IMR-90 (cell line): ENCODE measurements around the gene ETV6. TPM values are rescaled to one million over a fixed set of nuclear protein-coding genes. Genes with fewer than 3 reads are reported as not detected.

Source experiments
- ATAC-seq: fragments of 200-7000 bp; cut with Tn5 transposase; 2 replicates; pipeline ENCODE4 v1.9.1; 2020; ENCODE audit warnings: low read depth, mild to moderate bottlenecking, moderate library complexity
- BruUV-seq: library from RNA; stranded (reverse); fragments of 400-500 nt; replicated peaks from 2 replicates; lab custom pipeline; 2021; lab: Mats Ljungman, UMichigan
- CTCF ChIA-PET: fragments of 300-600 bp; formaldehyde crosslinking; extraction: SDS; loops from one replicate; lab custom pipeline; 2021; ENCODE audit warnings: antibody characterized with exemption; lab: Yijun Ruan, JAX
- POLR2A ChIA-PET: fragments of 300-600 bp; sonication (Branson Sonifier 250); formaldehyde crosslinking; loops from one replicate; lab custom pipeline; 2022; ENCODE audit warnings: antibody characterized with exemption; ENCODE audit not compliant: unreplicated experiment; lab: Charles Lee
- DNase-seq: peaks from one replicate; pipeline ENCODE4 v3.0.0; 2013
- H2AFZ ChIP-seq: replicated peaks from 2 replicates; pipeline ENCODE3; 2013; ENCODE audit warnings: low read length, mild to moderate bottlenecking; ENCODE audit not compliant: poor library complexity
- H2AK5ac ChIP-seq: 2 replicates; pipeline ENCODE4 v1.6.1; 2013; ENCODE audit warnings: low read depth, low read length, inconsistent platforms
- H2AK9ac ChIP-seq: replicated peaks from 2 replicates; pipeline ENCODE3; 2013; ENCODE audit warnings: mild to moderate bottlenecking, low read depth, low read length, moderate library complexity; ENCODE audit not compliant: poor library complexity
- H2BK120ac ChIP-seq: 2 replicates; pipeline ENCODE4 v1.6.1; 2013; ENCODE audit warnings: low read depth, low read length, inconsistent platforms
- H2BK15ac ChIP-seq: 3 replicates; pipeline ENCODE4 v1.6.1; 2013; ENCODE audit warnings: low read depth, low read length, inconsistent platforms
- H2BK20ac ChIP-seq: 2 replicates; pipeline ENCODE4 v1.6.1; 2013; ENCODE audit warnings: low read depth, mild to moderate bottlenecking, inconsistent platforms, low read length, moderate library complexity
- H2BK5ac ChIP-seq: 2 replicates; pipeline ENCODE4 v1.6.1; 2013; ENCODE audit warnings: mild to moderate bottlenecking, low read depth, low read length, inconsistent platforms; ENCODE audit not compliant: poor library complexity, severe bottlenecking
- H3K14ac ChIP-seq: replicated peaks from 2 replicates; pipeline ENCODE4 v1.6.1; 2013; ENCODE audit warnings: low read depth, low read length, inconsistent platforms
- H3K18ac ChIP-seq: 2 replicates; pipeline ENCODE4 v1.6.1; 2013; ENCODE audit warnings: low read depth, low read length, control low read depth
- H3K23ac ChIP-seq: 2 replicates; pipeline ENCODE4 v1.6.1; 2013; ENCODE audit warnings: low read depth, low read length, inconsistent platforms
- H3K27ac ChIP-seq: 2 replicates; pipeline ENCODE4 v1.5.1; 2013; ENCODE audit warnings: mild to moderate bottlenecking, control low read depth, low read length; ENCODE audit not compliant: insufficient read depth
- H3K27me3 ChIP-seq: 2 replicates; pipeline ENCODE4 v1.6.1; 2013; ENCODE audit warnings: low read length; ENCODE audit not compliant: control insufficient read depth, insufficient read depth
- H3K36me3 ChIP-seq: 2 replicates; pipeline ENCODE4 v1.6.1; 2013; ENCODE audit warnings: low read length, mixed read lengths; ENCODE audit not compliant: control insufficient read depth, insufficient read depth
- H3K4ac ChIP-seq: 2 replicates; pipeline ENCODE4 v1.6.1; 2013; ENCODE audit warnings: low read depth, low read length, inconsistent platforms
- H3K4me1 ChIP-seq: 2 replicates; pipeline ENCODE4 v1.6.1; 2013; ENCODE audit warnings: low read length, mixed read lengths; ENCODE audit not compliant: control insufficient read depth, insufficient read depth
- H3K4me2 ChIP-seq: 2 replicates; pipeline ENCODE4 v1.6.1; 2013; ENCODE audit warnings: low read depth, mild to moderate bottlenecking, control low read depth, low read length, moderate library complexity
- H3K4me3 ChIP-seq: 2 replicates; pipeline ENCODE4 v1.5.1; 2013; ENCODE audit warnings: low read depth, mild to moderate bottlenecking, control low read depth, low read length, moderate library complexity; ENCODE audit not compliant: insufficient read depth
- H3K56ac ChIP-seq: 2 replicates; pipeline ENCODE4 v1.6.1; 2013; ENCODE audit warnings: low read length, inconsistent platforms; ENCODE audit not compliant: insufficient read depth; ENCODE audit errors: extremely low read depth
- H3K79me1 ChIP-seq, 2 experiments: 2 replicates each; pipeline ENCODE4 v1.6.1; 2013; ENCODE audit warnings: low read length in 2 of 2, inconsistent platforms in 1 of 2, low read depth in 1 of 2
- H3K9ac ChIP-seq: 2 replicates; pipeline ENCODE4 v1.6.1; 2013; ENCODE audit warnings: low read depth, low read length, control low read depth
- H3K9me1 ChIP-seq: 2 replicates; pipeline ENCODE4 v1.6.1; 2013; ENCODE audit warnings: low read length, inconsistent platforms; ENCODE audit not compliant: insufficient read depth
- H3K9me3 ChIP-seq: 2 replicates; pipeline ENCODE4 v1.6.1; 2013; ENCODE audit warnings: low read length; ENCODE audit not compliant: control insufficient read depth, insufficient read depth
- H4K20me1 ChIP-seq: 2 replicates; pipeline ENCODE4 v1.6.1; 2013; ENCODE audit warnings: low read length, inconsistent platforms; ENCODE audit not compliant: insufficient read depth
- H4K5ac ChIP-seq: 2 replicates; pipeline ENCODE4 v1.6.1; 2013; ENCODE audit warnings: mild to moderate bottlenecking, low read depth, low read length, control low read depth
- H4K8ac ChIP-seq, 2 experiments: 2 replicates each; pipeline ENCODE4 v1.6.1; 2013; ENCODE audit warnings: low read depth in 2 of 2, low read length in 2 of 2, control low read depth in 1 of 2, inconsistent platforms in 1 of 2
- H4K91ac ChIP-seq: 2 replicates; pipeline ENCODE4 v1.6.1; 2013; ENCODE audit warnings: low read depth, low read length, inconsistent platforms; ENCODE audit not compliant: insufficient read depth
- MAZ ChIP-seq: IDR thresholded peaks from 2 replicates; pipeline ENCODE4 v1.6.1; 2012; ENCODE audit warnings: low read depth, mild to moderate bottlenecking, low read length, improper control_type of control experiment, moderate library complexity, borderline replicate concordance
- MXI1 ChIP-seq: IDR thresholded peaks from 2 replicates; pipeline ENCODE4 v1.6.1; 2012; ENCODE audit warnings: low read depth, mild to moderate bottlenecking, low read length, moderate library complexity, borderline replicate concordance
- POLR2A ChIP-seq: IDR thresholded peaks from 2 replicates; pipeline ENCODE4 v1.6.1; 2012; ENCODE audit warnings: mild to moderate bottlenecking, low read depth, low read length
- RFX5 ChIP-seq: IDR thresholded peaks from 2 replicates; pipeline ENCODE4 v1.8.0; 2012; ENCODE audit warnings: low read depth, mild to moderate bottlenecking, low read length, moderate library complexity
- WGBS, 2 experiments: methylation state at CpG; one replicate each; pipeline versions ENCODE4 v1.1.5 to v1.1.7; 2013; ENCODE audit warnings: missing lambda C conversion rate in 2 of 2; ENCODE audit not compliant: insufficient read length in 1 of 2; ENCODE audit errors: extremely low coverage in 2 of 2; 5-methylcytosine and 5-hydroxymethylcytosine counted together
- dilution Hi-C: fragments of 300-500 bp; cut with HindIII; formaldehyde crosslinking; loops from one replicate; pipeline ENCODE4 v1.14.3; 2018; ENCODE audit warnings: low sequenced_read_pairs; ENCODE audit not compliant: unreplicated experiment
- in situ Hi-C: fragments of 300-500 bp; cut with MboI; formaldehyde crosslinking; loops from 3 replicates; pipeline ENCODE4 v1.14.3; 2019; ENCODE audit warnings: low sequenced_read_pairs, inconsistent platforms, mixed read lengths
- intact Hi-C: fragments of 100-400 bp; cut with micrococcal nuclease; formaldehyde crosslinking; loops from 2 replicates; pipeline ENCODE4 v1.10.0; 2022
- polyA plus RNA-seq, 3 experiments: library from polyadenylated mRNA; depleted of rRNA; stranded (reverse); fragments of >200 nt; gene quantifications; 2 replicates each; pipeline ENCODE4 v1.2.3, GENCODE V29; 2012; ENCODE audit warnings: low replicate concordance in 1 of 3
- total RNA-seq: library from RNA; depleted of rRNA; stranded (reverse); fragments of >200 nt; gene quantifications from 2 replicates; pipeline ENCODE4 v1.2.3, GENCODE V29; 2012
- TF ChIP-seq, protein P1 (sequence below): fragments of 150-350 bp; IDR thresholded peaks from 2 replicates; pipeline ENCODE4 v1.6.1; 2016; ENCODE audit warnings: low read depth, mild to moderate bottlenecking, low read length, moderate library complexity, borderline replicate concordance
- TF ChIP-seq, protein P2 (sequence below): conservative IDR thresholded peaks from 2 replicates; pipeline ENCODE4 v1.5.1; 2012; ENCODE audit warnings: mild to moderate bottlenecking, low read depth, low read length, improper control_type of control experiment

ETV6 gene
- total and polyA plus RNA-seq, 2 of the 4 experiments (the other 2 are of a cell fraction) = 8.4 to 9.9 TPM

DNA sequence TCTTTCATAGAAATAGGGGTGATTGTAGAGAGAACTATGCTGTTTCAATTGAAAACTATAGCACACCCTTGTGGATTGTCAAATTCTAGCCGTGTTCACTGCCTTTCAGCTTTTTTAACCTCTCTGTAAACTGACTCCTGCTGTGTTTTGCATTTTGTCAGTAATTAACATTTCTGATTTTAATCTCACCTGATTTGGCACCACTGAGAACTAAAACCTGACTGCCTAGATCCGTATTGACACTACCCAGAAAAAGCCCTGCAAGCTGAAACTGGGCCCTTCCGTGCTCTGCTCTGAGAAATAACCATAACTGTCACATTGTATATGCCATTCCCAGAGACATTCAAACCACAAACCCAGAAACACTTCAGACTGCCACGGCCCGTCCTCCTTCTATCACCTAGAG, 26.6 kb upstream of the ETV6 start:
- no peak for TF ChIP-seq RFX5
- TF ChIP-seq MAZ = no peak
- TF ChIP-seq, protein P1, sequence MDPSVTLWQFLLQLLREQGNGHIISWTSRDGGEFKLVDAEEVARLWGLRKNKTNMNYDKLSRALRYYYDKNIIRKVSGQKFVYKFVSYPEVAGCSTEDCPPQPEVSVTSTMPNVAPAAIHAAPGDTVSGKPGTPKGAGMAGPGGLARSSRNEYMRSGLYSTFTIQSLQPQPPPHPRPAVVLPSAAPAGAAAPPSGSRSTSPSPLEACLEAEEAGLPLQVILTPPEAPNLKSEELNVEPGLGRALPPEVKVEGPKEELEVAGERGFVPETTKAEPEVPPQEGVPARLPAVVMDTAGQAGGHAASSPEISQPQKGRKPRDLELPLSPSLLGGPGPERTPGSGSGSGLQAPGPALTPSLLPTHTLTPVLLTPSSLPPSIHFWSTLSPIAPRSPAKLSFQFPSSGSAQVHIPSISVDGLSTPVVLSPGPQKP = no peak
- TF ChIP-seq MXI1 = no peak
- TF ChIP-seq POLR2A = no peak
- TF ChIP-seq, protein P2, sequence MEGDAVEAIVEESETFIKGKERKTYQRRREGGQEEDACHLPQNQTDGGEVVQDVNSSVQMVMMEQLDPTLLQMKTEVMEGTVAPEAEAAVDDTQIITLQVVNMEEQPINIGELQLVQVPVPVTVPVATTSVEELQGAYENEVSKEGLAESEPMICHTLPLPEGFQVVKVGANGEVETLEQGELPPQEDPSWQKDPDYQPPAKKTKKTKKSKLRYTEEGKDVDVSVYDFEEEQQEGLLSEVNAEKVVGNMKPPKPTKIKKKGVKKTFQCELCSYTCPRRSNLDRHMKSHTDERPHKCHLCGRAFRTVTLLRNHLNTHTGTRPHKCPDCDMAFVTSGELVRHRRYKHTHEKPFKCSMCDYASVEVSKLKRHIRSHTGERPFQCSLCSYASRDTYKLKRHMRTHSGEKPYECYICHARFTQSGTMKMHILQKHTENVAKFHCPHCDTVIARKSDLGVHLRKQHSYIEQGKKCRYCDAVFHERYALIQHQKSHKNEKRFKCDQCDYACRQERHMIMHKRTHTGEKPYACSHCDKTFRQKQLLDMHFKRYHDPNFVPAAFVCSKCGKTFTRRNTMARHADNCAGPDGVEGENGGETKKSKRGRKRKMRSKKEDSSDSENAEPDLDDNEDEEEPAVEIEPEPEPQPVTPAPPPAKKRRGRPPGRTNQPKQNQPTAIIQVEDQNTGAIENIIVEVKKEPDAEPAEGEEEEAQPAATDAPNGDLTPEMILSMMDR = peak; percentile 36
- peak overlapping the region; percentile 71; the same call in 1 of the 2 replicates for H4K5ac ChIP-seq
- H3K4me1 ChIP-seq = peaks cover 3% of the 10 kb centered on the region
- H3K79me1 ChIP-seq = no peaks in the 10 kb centered on the region
- peak overlapping the region; percentile 17; the same call in 1 of the 2 replicates for H3K4ac ChIP-seq
- dilution Hi-C loops = no loop called here
- H4K8ac ChIP-seq = peak overlapping the region in 1 of 2 experiments; percentile 44; a peak in 2 of 4 replicates
- no peaks in the 10 kb centered on the region for H4K20me1 ChIP-seq
- intact Hi-C loops = loop anchor here (5.0 kb wide), 1 partner anchor 41 kb away; no protein-coding TSS in a partner anchor
- H3K23ac ChIP-seq = peak overlapping the region; percentile 31; the same call in 1 of the 2 replicates
- 0 out of 2 replicates have a peak overlapping the region, but pooled peaks have one; percentile 49 for H3K9ac ChIP-seq
- peak overlapping the region; percentile 6 for H2AFZ ChIP-seq
- 23% methylated on average over 5 of the region's 5 CpGs; no CpG with 5 or more reads in 1 of the 2 experiments for WGBS, 2 experiments
- no peaks in the 10 kb centered on the region for H3K36me3 ChIP-seq
- H3K9me3 ChIP-seq = no peaks in the 10 kb centered on the region
- H2BK20ac ChIP-seq = peak overlapping the region; percentile 22; the same call in 1 of the 2 replicates
- H3K56ac ChIP-seq = no peak overlapping the region
- H3K18ac ChIP-seq = peak overlapping the region; percentile 78
- CTCF ChIA-PET = interaction anchor here (0.7 to 1.6 kb wide), 3 partner anchors 9 to 410 kb away, joined by 3 to 4 read pairs (median 4); no protein-coding TSS in a partner anchor
- H2BK5ac ChIP-seq = peak overlapping the region; percentile 39
- H2AK5ac ChIP-seq = no peak overlapping the region
- H3K27ac ChIP-seq = peak overlapping the region; percentile 84; the same call in 1 of the 2 replicates
- H3K14ac ChIP-seq = peak overlapping the region; percentile 38
- peak overlapping the region; percentile 66 for H2BK120ac ChIP-seq
- POLR2A ChIA-PET = no interaction called here
- no TSS peak for BruUV-seq
- DNase-seq = no peak
- H3K9me1 ChIP-seq = peaks cover 4% of the 10 kb centered on the region; the same call in 1 of the 2 replicates
- peak overlapping the region; percentile 18; the same call in 2 of the 3 replicates for H2BK15ac ChIP-seq
- H2AK9ac ChIP-seq = no peak overlapping the region
- H3K27me3 ChIP-seq = no peaks in the 10 kb centered on the region
- H3K4me3 ChIP-seq = no peak overlapping the region
- peak overlapping the region; percentile 87 for H3K4me2 ChIP-seq
- 0 out of 2 replicates have a peak overlapping the region, but pooled peaks have one; percentile 6 for H4K91ac ChIP-seq
- peak; percentile 78 for ATAC-seq
- in situ Hi-C loops = no loop called here
